GM12865 (cell line): Measurements from ENCODE around the gene GOLGA8B.
"Not testable (repeated sequence)": the region's sequence is repeated elsewhere in the genome, so short reads cannot be mapped to it uniquely, and the experiment has no call there.

ENCODE experiments used
- DNase-seq: peaks from one replicate; pipeline ENCODE4 v3.0.0; 2010; ENCODE audit warnings: low read depth
- H3K4me3 ChIP-seq: 2 replicates; pipeline ENCODE4 v1.5.1; 2011; ENCODE audit warnings: mild to moderate bottlenecking, low read depth, low read length, control low read depth
- CTCF ChIP-seq: IDR thresholded peaks from 2 replicates; pipeline ENCODE4 v1.5.1; 2011; ENCODE audit warnings: low read length, control low read depth, low read depth, inconsistent platforms; ENCODE audit not compliant: insufficient read depth; ENCODE audit errors: missing control alignments

The GOLGA8B gene

GRCh38 chr15:34583399-34584329 lies at the start of gene GOLGA8B:
GOLGA8B (minus strand) TSS chr15:34583651; CDS start chr15:34535912, 47,739 bp downstream.
- H3K4me3 ChIP-seq: peak within 1 kb of the TSS; percentile 94
- peak; percentile 88 for DNase-seq
- no peak for TF ChIP-seq CTCF

GRCh38 chr15:34633165-34633564 lies 49.7 kb upstream of the GOLGA8B start:
- not testable (repeated sequence) for DNase-seq, H3K4me3 ChIP-seq

- no peak for TF ChIP-seq CTCF
- H3K4me3 ChIP-seq: no peak overlapping the region
- DNase-seq: no peak
Measured at GRCh38 chr15:34628577-34629152, 45.2 kb upstream of the GOLGA8B start.

GRCh38 chr15:34625007-34625406 lies 41.6 kb upstream of the GOLGA8B start:
- no peak for DNase-seq
- no peak for TF ChIP-seq CTCF
- H3K4me3 ChIP-seq: no peak overlapping the region

GRCh38 chr15:34621675-34622074 lies 38.2 kb upstream of the GOLGA8B start:
- no peak overlapping the region for H3K4me3 ChIP-seq
- no peak for DNase-seq
- TF ChIP-seq CTCF: peak; percentile 4

- no peak for DNase-seq
- TF ChIP-seq CTCF: no peak
- H3K4me3 ChIP-seq: no peak overlapping the region
Measured at GRCh38 chr15:34620814-34621213, 37.4 kb upstream of the GOLGA8B start.

GRCh38 chr15:34620142-34620541 lies 36.7 kb upstream of the GOLGA8B start:
- H3K4me3 ChIP-seq: no peak overlapping the region
- TF ChIP-seq CTCF: no peak
- DNase-seq: no peak
